Neural progenitor cell (in vitro differentiated cells): ENCODE measurements around the gene RBM42.
"Not testable (repeated sequence)": the region's sequence is repeated elsewhere in the genome, so short reads cannot be mapped to it uniquely, and the experiment has no call there.

ENCODE experiments used
- CTCF ChIP-seq: fragments of 200-600 bp; sonication (generic); IDR thresholded peaks from 2 replicates; pipeline ENCODE4 v1.5.1; 2017; ENCODE audit warnings: antibody characterized with exemption, mild to moderate bottlenecking
- EZH2 ChIP-seq: fragments of 200-600 bp; sonication (generic); IDR thresholded peaks from 2 replicates; pipeline ENCODE4 v1.6.1; 2017; ENCODE audit warnings: antibody characterized with exemption, mild to moderate bottlenecking, moderate library complexity

GRCh38 chr19:35607170-35607569 lies 21.7 kb upstream of the RBM42 start:
- not testable (repeated sequence) for TF ChIP-seq CTCF, EZH2
